ENCODE results near the gene NAALADL2. TPM values are rescaled to one million over a fixed set of nuclear protein-coding genes. Genes with fewer than 3 reads are reported as not detected.
"Not testable (repeated sequence)": the region's sequence is repeated elsewhere in the genome, so short reads cannot be mapped to it uniquely, and the experiment has no call there.

NAALADL2 gene
- total RNA-seq, 1 donor from 2014 or later = not detected

- intact Hi-C loops (cut with micrococcal nuclease) = no loop called here
Observed at GRCh38 chr3:175416600-175416999, 557.5 kb downstream of the NAALADL2 start.

DNA sequence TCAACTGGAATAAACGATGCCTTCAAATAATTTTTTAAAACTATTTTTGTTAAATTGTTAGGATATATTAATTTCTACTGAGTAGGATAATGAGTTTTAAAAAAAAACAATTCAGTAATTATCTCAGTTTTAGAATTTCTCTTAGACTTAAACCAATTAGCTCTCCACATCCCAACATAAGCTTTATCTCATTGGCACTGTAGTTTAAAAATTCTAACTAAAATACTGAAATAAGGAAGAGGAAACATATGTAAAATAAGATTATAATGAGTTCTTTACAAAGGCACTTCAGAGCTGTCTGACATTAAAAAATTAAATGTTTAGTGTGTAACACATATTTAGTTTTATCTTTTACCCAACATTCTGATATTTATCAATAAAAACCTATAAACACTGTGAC, 558.3 kb downstream of the NAALADL2 start:
- intact Hi-C loops (cut with micrococcal nuclease) = no loop called here

DNA sequence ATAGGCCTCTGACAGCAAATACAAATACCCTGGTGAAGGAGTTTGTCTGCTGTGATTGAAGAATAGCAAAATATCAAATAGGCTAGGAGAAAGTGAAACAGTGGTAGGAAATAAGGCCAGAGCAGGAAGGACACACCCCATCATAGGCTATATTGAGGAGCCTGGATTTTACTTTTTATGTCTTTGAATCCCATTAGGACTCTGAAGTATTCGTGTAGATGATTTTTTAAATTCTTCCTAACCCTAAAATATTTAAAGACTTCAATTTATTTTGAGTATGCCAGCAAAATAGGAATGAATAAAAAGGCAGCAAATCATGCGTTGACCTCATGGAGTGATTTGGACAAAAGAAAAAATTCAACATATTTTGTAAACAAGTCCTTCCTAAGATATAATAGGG, 562.8 kb downstream of the NAALADL2 start:
- intact Hi-C loops (cut with micrococcal nuclease) = no loop called here

GRCh38 chr3:175422744-175423143, 563.6 kb downstream of the NAALADL2 start:
- intact Hi-C loops (cut with micrococcal nuclease) = no loop called here

- intact Hi-C loops (cut with micrococcal nuclease) = not testable (repeated sequence)
Observed at GRCh38 chr3:175423848-175424247, 564.7 kb downstream of the NAALADL2 start.

- intact Hi-C loops (cut with micrococcal nuclease) = no loop called here
Observed at GRCh38 chr3:175426805-175427204, 567.7 kb downstream of the NAALADL2 start.

DNA sequence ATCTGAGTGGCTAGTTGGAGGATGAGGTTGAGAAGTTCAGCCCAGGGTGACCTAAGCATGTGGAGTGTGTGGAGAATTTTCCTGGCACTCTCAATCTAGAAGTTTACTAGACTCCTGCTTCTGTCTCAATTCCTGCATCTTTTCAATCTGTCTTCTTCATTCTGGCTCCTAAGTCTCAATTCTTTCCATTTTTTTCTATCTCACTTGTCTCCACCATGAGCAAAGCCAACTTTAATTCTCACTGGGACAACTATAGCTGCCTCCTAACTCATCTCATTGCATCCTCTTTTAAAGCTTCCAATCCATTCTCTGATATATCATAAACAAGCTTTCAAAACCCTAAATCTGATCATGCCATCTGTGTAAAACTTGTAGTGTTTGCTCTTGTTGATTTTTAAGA, 569.3 kb downstream of the NAALADL2 start:
- intact Hi-C loops (cut with micrococcal nuclease) = no loop called here

DNA sequence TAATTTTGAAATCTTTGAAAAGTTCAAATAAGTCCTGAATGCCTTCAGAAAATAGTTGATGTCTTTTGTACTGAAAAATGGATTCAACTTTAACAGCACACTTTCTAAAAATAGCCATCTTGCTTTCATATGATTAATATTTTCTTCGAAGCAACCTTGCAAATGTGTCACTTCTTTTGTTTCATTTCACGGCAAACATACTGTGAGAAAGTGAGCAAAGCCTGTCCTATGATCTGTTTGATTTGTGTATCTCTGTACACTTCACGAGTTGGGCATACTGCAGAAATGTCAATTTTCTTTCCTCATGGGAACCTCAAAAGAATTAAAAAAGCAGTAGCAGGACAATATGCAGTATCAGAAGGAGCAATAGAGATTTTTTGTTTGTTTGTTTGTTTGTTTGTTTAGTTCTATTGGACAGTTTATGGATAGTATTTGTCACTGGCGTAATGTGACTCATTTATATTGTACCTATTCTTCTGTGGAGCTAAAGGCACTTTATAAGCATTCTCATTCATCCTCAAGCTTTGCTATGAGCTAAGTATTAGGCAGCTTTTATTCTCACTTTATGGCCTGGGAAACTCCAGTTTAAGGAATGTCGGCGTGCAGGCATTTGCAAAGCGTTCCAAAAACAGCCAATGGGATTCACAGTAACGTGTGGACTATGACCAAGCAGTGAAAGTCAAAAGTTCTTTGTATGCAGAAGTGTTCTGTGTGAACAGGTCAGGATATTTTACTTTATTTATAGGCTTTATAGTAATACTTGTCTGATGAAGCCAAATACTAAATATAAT, 572.0 kb downstream of the NAALADL2 start:
- intact Hi-C loops (cut with micrococcal nuclease) = no loop called here

- intact Hi-C loops (cut with micrococcal nuclease) = no loop called here
Observed at GRCh38 chr3:175432376-175433025, 573.4 kb downstream of the NAALADL2 start.

- intact Hi-C loops (cut with micrococcal nuclease) = no loop called here
Observed at GRCh38 chr3:175433026-175433674, 574.0 kb downstream of the NAALADL2 start.

- intact Hi-C loops (cut with micrococcal nuclease) = no loop called here
Observed at GRCh38 chr3:175434561-175434960, 575.4 kb downstream of the NAALADL2 start.

- intact Hi-C loops (cut with micrococcal nuclease) = no loop called here
Observed at GRCh38 chr3:175443682-175444081, 584.5 kb downstream of the NAALADL2 start.

GRCh38 chr3:175445741-175446140, 586.6 kb downstream of the NAALADL2 start:
- intact Hi-C loops (cut with micrococcal nuclease) = no loop called here

- intact Hi-C loops (cut with micrococcal nuclease) = no loop called here
Observed at GRCh38 chr3:175447521-175447920, 588.4 kb downstream of the NAALADL2 start.

GRCh38 chr3:175453361-175453760, 594.2 kb downstream of the NAALADL2 start:
- intact Hi-C loops (cut with micrococcal nuclease) = no loop called here

GRCh38 chr3:175456466-175456865, 597.3 kb downstream of the NAALADL2 start:
- intact Hi-C loops (cut with micrococcal nuclease) = no loop called here

DNA sequence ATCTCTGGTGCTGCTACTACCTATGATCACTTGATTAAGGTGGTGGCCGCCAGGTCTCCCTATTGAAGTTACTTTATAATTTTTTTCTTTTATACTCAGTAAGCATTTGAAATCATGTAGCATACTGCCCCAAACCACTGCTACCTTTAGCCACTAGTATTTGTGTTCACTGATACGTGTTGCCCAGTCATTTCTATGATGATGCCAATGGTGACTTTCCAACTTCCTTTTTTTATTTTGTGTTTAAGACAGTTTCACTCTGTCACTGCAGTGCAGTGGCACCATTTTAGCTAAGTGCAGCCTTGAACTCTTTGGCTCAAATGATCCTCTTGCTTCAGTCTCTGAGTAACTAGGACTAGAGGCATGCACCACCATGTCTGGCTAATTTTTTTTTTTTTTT, 598.2 kb downstream of the NAALADL2 start:
- intact Hi-C loops (cut with micrococcal nuclease) = no loop called here

DNA sequence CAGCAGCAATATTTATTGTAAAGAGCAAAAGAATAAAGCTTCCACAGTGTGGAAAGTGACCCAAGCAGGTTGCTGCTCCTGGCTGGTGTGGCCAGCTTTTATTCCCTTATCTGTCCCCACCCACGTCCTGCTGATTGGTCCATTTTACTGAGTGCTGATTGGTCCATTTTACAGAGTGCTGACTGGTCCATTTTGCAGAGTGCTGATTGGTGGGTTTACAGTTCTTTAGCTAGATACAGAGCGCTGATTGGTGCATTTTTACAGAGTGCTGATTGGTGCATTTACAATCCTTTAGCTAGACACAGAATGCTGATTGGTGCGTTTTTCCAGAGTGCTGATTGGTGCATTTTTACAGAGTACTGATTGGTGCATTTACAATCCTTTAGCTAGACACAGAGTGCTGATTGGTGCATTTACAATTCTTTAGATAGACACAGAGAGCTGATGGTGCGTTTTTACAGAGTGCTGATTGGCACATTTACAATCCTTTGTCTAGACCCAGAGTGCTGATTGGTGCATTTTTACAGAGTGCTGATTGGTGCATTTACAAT, 601.8 kb downstream of the NAALADL2 start:
- intact Hi-C loops (cut with micrococcal nuclease) = not testable (repeated sequence)

- intact Hi-C loops (cut with micrococcal nuclease) = no loop called here
Observed at GRCh38 chr3:175464362-175464761, 605.2 kb downstream of the NAALADL2 start.

GRCh38 chr3:175469124-175469523, 610.0 kb downstream of the NAALADL2 start:
- intact Hi-C loops (cut with micrococcal nuclease) = no loop called here

DNA sequence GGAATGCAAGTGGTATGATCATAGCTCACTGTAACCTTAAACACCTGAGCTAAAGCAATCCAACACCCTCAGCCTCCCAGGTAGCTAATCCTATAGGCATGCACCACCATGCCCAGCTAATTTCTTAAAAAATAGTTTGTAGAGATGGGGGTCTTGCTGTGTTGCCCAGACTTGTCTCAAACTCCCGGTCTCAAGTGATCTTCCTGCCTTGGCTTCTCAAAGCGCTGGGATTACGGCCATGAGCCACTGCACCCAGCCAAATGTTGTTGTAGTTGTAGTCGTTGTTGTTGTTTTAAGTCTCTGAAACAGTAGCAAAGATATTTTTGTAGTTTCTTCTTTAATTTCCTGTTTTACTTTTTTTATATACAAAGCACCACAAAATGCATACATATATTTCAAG, 616.6 kb downstream of the NAALADL2 start:
- intact Hi-C loops (cut with micrococcal nuclease) = no loop called here

DNA sequence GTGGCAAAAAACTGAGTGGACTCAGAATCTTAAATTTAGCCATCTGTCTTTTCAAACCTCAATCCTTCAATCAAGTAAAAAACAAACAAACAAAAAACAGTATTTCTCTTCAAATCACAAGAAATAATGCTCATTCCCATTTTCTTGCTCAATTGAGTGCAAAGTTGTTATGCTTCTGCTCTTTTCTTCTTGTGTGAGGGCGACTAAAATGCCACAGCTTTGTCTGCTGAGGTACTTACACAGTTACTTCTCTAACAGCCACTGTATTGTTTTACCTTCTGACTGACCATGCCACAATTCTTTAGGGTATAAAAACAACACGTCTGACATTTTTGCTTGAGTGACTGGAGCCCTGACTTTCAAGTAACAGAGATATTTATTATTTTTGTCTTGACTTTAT, 617.4 kb downstream of the NAALADL2 start:
- intact Hi-C loops (cut with micrococcal nuclease) = no loop called here

All from T-helper 2 cell treated with Interferon-gamma antibody and Interleukin-4, amounts not matched to agents 100 ng/mL and 5 ng/mL, for 36 hours (primary cell).